HepG2 (cell line): ENCODE data around the gene SNX15. TPM values are rescaled to one million over a fixed set of nuclear protein-coding genes. Genes with fewer than 3 reads are reported as not detected.
A peak's percentile ranks its signal among the peaks of the same experiment; 100 is the strongest.

Experiments used
- ARID5B ChIP-seq: IDR thresholded peaks from 2 replicates; pipeline ENCODE4 v1.4.0; 2020; ENCODE audit warnings: mild to moderate bottlenecking, missing genetic modification reagents
- CEBPB ChIP-seq: IDR thresholded peaks from 2 replicates; pipeline ENCODE4 v1.6.1; 2011; ENCODE audit warnings: low read depth, low read length, improper control_type of control experiment, borderline replicate concordance
- CEBPG ChIP-seq: IDR thresholded peaks from 2 replicates; pipeline ENCODE4 v1.6.1; 2016
- IRF1 ChIP-seq: sonication (generic); formaldehyde crosslinking; IDR thresholded peaks from 2 replicates; pipeline ENCODE4 v1.4.0; 2020; ENCODE audit warnings: low read depth, mild to moderate bottlenecking, missing genetic modification reagents
- NRL ChIP-seq: sonication (generic); formaldehyde crosslinking; IDR thresholded peaks from 2 replicates; pipeline ENCODE4 v1.5.0; 2020; ENCODE audit warnings: missing genetic modification reagents, mild to moderate bottlenecking, moderate library complexity, borderline replicate concordance
- RARG ChIP-seq: sonication (generic); formaldehyde crosslinking; IDR thresholded peaks from 2 replicates; pipeline ENCODE4 v1.4.0; 2020; ENCODE audit warnings: low read depth, mild to moderate bottlenecking, missing genetic modification reagents
- RELA ChIP-seq: sonication (generic); formaldehyde crosslinking; IDR thresholded peaks from 2 replicates; pipeline ENCODE4 v1.4.0; 2020; ENCODE audit warnings: missing genetic modification reagents
- SIX4 ChIP-seq: sonication (generic); formaldehyde crosslinking; IDR thresholded peaks from 2 replicates; pipeline ENCODE4 v1.4.0; 2020; ENCODE audit warnings: missing genetic modification reagents
- SMAD3 ChIP-seq: sonication (generic); formaldehyde crosslinking; IDR thresholded peaks from 2 replicates; pipeline ENCODE4 v1.4.0; 2020; ENCODE audit warnings: missing genetic modification reagents
- SRSF9 ChIP-seq: fragments of 200-400 bp; formaldehyde crosslinking; IDR thresholded peaks from 2 replicates; pipeline ENCODE4 v1.6.1; 2018; ENCODE audit warnings: borderline replicate concordance, mild to moderate bottlenecking, low read depth, low read length; ENCODE audit not compliant: insufficient read depth, poor library complexity, severe bottlenecking
- TFDP2 ChIP-seq: sonication (generic); formaldehyde crosslinking; IDR thresholded peaks from 2 replicates; pipeline ENCODE4 v1.4.0; 2020; ENCODE audit warnings: missing genetic modification reagents
- ZBTB7B ChIP-seq: sonication (generic); formaldehyde crosslinking; IDR thresholded peaks from 2 replicates; pipeline ENCODE4 v1.4.0; 2020; ENCODE audit warnings: missing genetic modification reagents
- ZFP62 ChIP-seq: sonication (generic); formaldehyde crosslinking; IDR thresholded peaks from 2 replicates; pipeline ENCODE4 v1.4.0; 2020; ENCODE audit warnings: missing genetic modification reagents
- ZFYVE20 ChIP-seq: sonication (generic); formaldehyde crosslinking; IDR thresholded peaks from 2 replicates; pipeline ENCODE4 v1.8.0; 2023; ENCODE audit warnings: low read depth, mild to moderate bottlenecking, moderate library complexity, missing genetic modification reagents, borderline replicate concordance
- ZNF136 ChIP-seq: sonication (generic); formaldehyde crosslinking; IDR thresholded peaks from 2 replicates; pipeline ENCODE4 v1.8.1; 2022; ENCODE audit warnings: low read depth, mild to moderate bottlenecking, moderate library complexity, missing genetic modification reagents
- ZNF34 ChIP-seq: sonication (generic); formaldehyde crosslinking; IDR thresholded peaks from 2 replicates; pipeline ENCODE4 v1.4.0; 2020; ENCODE audit warnings: mild to moderate bottlenecking, missing genetic modification reagents, borderline replicate concordance
- ZNF605 ChIP-seq: sonication (generic); formaldehyde crosslinking; IDR thresholded peaks from 2 replicates; pipeline ENCODE4 v1.8.0; 2022; ENCODE audit warnings: mild to moderate bottlenecking, missing genetic modification reagents
- ZNF770 ChIP-seq: sonication (generic); formaldehyde crosslinking; IDR thresholded peaks from 2 replicates; pipeline ENCODE4 v1.5.0; 2020; ENCODE audit warnings: mild to moderate bottlenecking, missing genetic modification reagents
- ZNF83 ChIP-seq: sonication (generic); formaldehyde crosslinking; IDR thresholded peaks from 2 replicates; pipeline ENCODE4 v1.4.0; 2020; ENCODE audit warnings: missing genetic modification reagents, mild to moderate bottlenecking, borderline replicate concordance
- polyA plus RNA-seq, 8 experiments: library from polyadenylated mRNA; depleted of rRNA in 3 of 8; stranded (reverse) in 7 of 8; unstranded in 1 of 8; fragments of >200 nt; fragmentation: Illumina TruSeq in 4 of 8; extraction: Trizol in 4 of 8; gene quantifications; 2 replicates each; pipeline versions ENCODE4 v1.2.1 to v1.2.3, GENCODE V29; 2011 to 2016; ENCODE audit warnings: low read depth in 4 of 8, missing spikeins in 1 of 8, mixed read lengths in 1 of 8; ENCODE audit not compliant: insufficient read depth in 1 of 8
- total RNA-seq, 5 experiments: library from RNA; depleted of rRNA; stranded (reverse); fragments of >200 nt; fragmentation: Illumina TruSeq; extraction: Trizol; gene quantifications; 2 replicates each; pipeline ENCODE4 v1.2.3, GENCODE V29; 2016; ENCODE audit warnings: low read depth in 1 of 5

SNX15 gene
- total and polyA plus RNA-seq, 2 of the 13 experiments (the other 11 are each of a cell fraction or from before 2014, with no cell fraction given), result 19.1 to 22.6 TPM

GRCh38 chr11:65019824-65020223 lies 7.4 kb upstream of the SNX15 start (continued):
- TF ChIP-seq TFDP2 (no peak), ZFYVE20 (CRISPR knock-in tag) (no peak), SMAD3 (CRISPR knock-in tag) (0 out of 2 replicates have a peak, but pooled peaks have one; percentile 43), ZFP62 (CRISPR knock-in tag) (no peak), ARID5B (CRISPR knock-in tag) (peak; percentile 24; the same call in 1 of the 2 replicates), CEBPG (CRISPR knock-in tag) (peak; percentile 85), ZNF136 (CRISPR knock-in tag) (no peak), ZNF34 (no peak), ZNF770 (no peak), ZNF605 (0 out of 2 replicates have a peak, but pooled peaks have one; percentile 26), SRSF9 (no peak), ZBTB7B (CRISPR knock-in tag) (peak; percentile 39; the same call in 1 of the 2 replicates), RARG (CRISPR knock-in tag) (no peak), SIX4 (CRISPR knock-in tag) (no peak), CEBPB (peak; percentile 79), ZNF83 (CRISPR knock-in tag) (no peak), RELA (CRISPR knock-in tag) (no peak), NRL (CRISPR knock-in tag) (no peak), IRF1 (CRISPR knock-in tag) (no peak)
